HUES64 (cell line): ENCODE measurements around the gene OR13A1. TPM values are rescaled to one million over a fixed set of nuclear protein-coding genes. Genes with fewer than 3 reads are reported as not detected.
A peak's percentile ranks its signal among the peaks of the same experiment; 100 is the strongest.
"Not testable (repeated sequence)": the region's sequence is repeated elsewhere in the genome, so short reads cannot be mapped to it uniquely, and the experiment has no call there.

Experiments
- H3K27ac ChIP-seq: 2 replicates; pipeline ENCODE4 v1.7.0; 2013; ENCODE audit warnings: low read depth, low read length, inconsistent platforms
- H3K27me3 ChIP-seq: 2 replicates; pipeline ENCODE4 v1.6.1; 2013; ENCODE audit warnings: mild to moderate bottlenecking, low read length; ENCODE audit not compliant: insufficient read depth
- H3K36me3 ChIP-seq: 2 replicates; pipeline ENCODE4 v1.6.1; 2013; ENCODE audit warnings: mild to moderate bottlenecking, low read length; ENCODE audit not compliant: insufficient read depth
- H3K4me1 ChIP-seq: 2 replicates; pipeline ENCODE4 v1.6.1; 2013; ENCODE audit warnings: mild to moderate bottlenecking, low read length, moderate library complexity; ENCODE audit not compliant: insufficient read depth
- H3K4me3 ChIP-seq: 2 replicates; pipeline ENCODE4 v1.5.1; 2013; ENCODE audit warnings: mild to moderate bottlenecking, low read length, moderate library complexity
- H3K9ac ChIP-seq: 2 replicates; pipeline ENCODE4 v1.6.1; 2013; ENCODE audit warnings: mild to moderate bottlenecking, low read depth, low read length
- H3K9me3 ChIP-seq: 2 replicates; pipeline ENCODE4 v1.6.1; 2013; ENCODE audit warnings: low read depth, low read length; ENCODE audit not compliant: insufficient read depth
- WGBS: fragments of 150-250, 120-280 bp; methylation state at CpG from one replicate; pipeline ENCODE4 v1.1.7; 2013; ENCODE audit warnings: missing lambda C conversion rate; 5-methylcytosine and 5-hydroxymethylcytosine counted together
- polyA plus RNA-seq, 2 experiments: library from polyadenylated mRNA; stranded (reverse); fragments of 50-300 nt; gene quantifications; one replicate each; pipeline ENCODE4 v1.2.3, GENCODE V29; 2013

OR13A1 gene, protein sequence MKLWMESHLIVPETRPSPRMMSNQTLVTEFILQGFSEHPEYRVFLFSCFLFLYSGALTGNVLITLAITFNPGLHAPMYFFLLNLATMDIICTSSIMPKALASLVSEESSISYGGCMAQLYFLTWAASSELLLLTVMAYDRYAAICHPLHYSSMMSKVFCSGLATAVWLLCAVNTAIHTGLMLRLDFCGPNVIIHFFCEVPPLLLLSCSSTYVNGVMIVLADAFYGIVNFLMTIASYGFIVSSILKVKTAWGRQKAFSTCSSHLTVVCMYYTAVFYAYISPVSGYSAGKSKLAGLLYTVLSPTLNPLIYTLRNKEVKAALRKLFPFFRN
- 0.10 TPM for polyA plus RNA-seq (2013, experiment 1 of 2)
- not detected for polyA plus RNA-seq (2013, experiment 2 of 2)

DNA sequence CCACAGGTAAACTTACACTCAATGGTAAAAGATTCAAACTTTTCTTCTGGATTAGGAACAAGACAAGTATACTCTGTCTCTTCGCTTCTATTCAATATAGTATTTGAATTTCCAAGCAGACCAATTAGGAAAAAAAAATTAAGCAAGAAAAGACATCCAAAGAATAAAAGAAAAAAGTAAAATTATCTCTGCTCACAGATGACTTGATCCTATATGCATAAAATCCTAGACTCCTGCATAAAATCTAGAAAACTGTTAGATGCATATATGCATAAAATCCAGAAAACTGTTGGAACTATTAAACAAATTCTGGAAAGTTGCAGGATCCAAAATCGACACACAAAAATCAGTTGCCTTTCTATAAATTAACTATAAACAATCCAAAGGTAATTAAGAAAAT is at the start of gene OR13A1:
Gene OR13A1, minus strand, starts transcription at position 101 of the 400 bp plus-strand sequence. CDS start 11,186 bp downstream, outside the sequence.
- Histone ChIP-seq H3K4me1 (no peaks in the 10 kb centered on the region), H3K27ac (no peak within 1 kb of the TSS), H3K9me3 (0 out of 2 replicates have a peak, but pooled peaks cover 4% of the 10 kb centered on the region), H3K9ac (no peak within 1 kb of the TSS), H3K36me3 (no peaks in the 10 kb centered on the region), H3K4me3 (no peak within 1 kb of the TSS), H3K27me3 (no peaks in the 10 kb centered on the region)
- WGBS, result no CpG with 5 or more reads among the region's 2 CpGs

DNA sequence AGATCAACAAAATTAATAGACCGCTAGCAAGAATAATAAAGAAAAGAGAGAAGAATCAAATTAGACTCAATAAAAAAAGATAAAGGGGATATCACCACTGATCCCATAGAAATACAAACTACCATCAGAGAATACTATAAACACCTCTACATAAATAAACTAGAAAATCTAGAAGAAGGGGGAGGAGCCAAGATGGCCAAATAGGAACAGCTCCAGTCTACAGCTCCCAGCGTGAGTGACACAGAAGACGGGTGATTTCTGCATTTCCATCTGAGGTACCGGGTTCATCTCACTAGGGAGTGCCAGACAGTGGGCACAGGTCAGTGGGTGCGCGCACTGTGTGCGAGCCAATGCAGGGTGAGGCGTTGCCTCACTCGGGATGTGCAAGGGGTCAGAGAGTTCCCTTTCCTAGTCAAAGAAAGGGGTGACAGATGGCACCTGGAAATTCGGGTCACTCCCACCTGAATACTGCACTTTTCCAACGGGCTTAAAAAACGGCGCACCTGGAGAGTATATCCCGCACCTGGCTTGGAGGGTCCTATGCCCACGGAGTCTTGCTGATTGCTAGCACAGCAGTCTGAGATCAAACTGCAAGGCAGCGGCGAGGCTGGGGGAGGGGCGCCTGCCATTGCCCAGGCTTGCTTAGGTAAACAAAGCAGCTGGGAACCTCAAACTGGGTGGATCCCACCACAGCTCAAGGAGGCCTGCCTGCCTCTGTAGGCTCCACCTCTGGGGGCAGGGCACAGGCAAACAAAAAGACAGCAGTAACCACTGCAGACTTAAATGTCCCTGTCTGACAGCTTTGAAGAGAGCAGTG is 46.8 kb upstream of the OR13A1 start:
- H3K4me3 ChIP-seq, result peak overlapping the region; percentile 52
- H3K4me1 ChIP-seq, H3K9me3 ChIP-seq, H3K36me3 ChIP-seq, H3K27me3 ChIP-seq, H3K27ac ChIP-seq, H3K9ac ChIP-seq: not testable (repeated sequence)
- WGBS, result 10% methylated on average over 17 of the region's 18 CpGs

DNA sequence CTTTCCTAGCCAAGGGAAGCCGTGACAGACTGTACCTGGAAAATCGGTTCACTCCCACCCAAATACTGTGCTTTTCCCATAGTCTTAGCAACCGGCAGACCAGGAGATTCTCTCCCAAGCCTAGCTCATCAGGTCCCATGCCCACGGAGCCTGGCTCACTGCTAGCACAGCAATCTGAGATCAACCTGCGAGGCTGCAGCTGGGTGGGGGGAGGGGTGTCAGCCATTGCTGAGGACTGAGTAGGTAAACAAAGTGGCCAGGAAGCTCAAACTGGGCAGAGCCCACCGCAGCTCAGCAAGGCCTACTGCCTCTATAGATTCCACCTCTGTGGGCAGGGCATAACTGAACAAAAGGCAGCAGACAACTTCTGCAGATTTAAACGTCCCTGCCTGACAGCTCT is 43.6 kb upstream of the OR13A1 start:
- H3K4me1 ChIP-seq, H3K4me3 ChIP-seq, H3K27ac ChIP-seq, H3K9me3 ChIP-seq, H3K27me3 ChIP-seq, H3K9ac ChIP-seq, H3K36me3 ChIP-seq: not testable (repeated sequence)
- 51% methylated on average over 7 of the region's 7 CpGs for WGBS

DNA sequence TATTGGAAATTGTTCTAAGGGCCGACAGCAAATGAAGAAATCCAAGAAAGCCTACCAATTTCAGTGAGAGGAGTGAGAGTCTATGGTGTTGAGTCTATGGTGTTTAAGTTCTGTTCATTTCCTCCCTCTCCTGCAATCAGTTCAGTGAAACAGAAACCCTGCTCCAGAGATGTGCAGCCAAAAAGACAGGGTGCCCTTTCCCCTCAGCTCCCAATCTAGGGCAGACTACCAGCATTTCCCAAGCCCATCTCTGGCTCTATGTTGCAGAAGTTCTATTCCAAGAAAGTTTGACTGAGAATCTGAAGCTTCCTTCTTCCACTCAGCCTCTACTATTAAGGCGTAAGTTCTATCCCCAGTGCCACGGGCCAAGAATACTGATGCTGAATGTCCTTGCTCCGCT is 40.1 kb upstream of the OR13A1 start:
- peaks cover 8% of the 10 kb centered on the region; the same call in 1 of the 2 replicates for H3K4me1 ChIP-seq
- H3K36me3 ChIP-seq, result no peaks in the 10 kb centered on the region
- H3K9ac ChIP-seq, result no peak overlapping the region
- 83% methylated on average over 4 of the region's 4 CpGs for WGBS
- H3K27me3 ChIP-seq, result no peaks in the 10 kb centered on the region
- no peak overlapping the region for H3K4me3 ChIP-seq
- H3K9me3 ChIP-seq, result no peaks in the 10 kb centered on the region
- H3K27ac ChIP-seq, result no peak overlapping the region

DNA sequence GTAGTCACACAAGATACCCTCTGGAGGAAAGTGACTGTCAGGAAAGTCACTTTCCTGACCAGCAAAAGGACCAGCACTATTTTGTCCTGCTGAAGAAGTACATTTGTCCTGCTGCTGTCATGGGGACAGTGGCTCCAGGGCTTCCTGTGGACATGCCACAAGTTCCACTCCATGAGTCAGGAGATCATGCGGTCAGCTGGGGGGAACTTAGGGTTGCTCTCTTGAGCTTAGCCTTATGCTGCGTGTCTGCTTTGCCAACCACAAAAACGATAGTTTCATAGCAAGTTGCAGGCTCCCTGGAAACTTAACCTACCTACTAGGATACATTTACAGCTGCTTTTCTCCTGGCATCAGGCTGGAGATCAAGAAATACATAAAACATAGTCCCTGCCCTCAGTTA is 38.9 kb upstream of the OR13A1 start:
- no peaks in the 10 kb centered on the region for H3K9me3 ChIP-seq
- no peak overlapping the region for H3K27ac ChIP-seq
- H3K9ac ChIP-seq, result no peak overlapping the region
- 95% methylated on average over 3 of the region's 3 CpGs for WGBS
- no peaks in the 10 kb centered on the region for H3K27me3 ChIP-seq
- peaks cover 8% of the 10 kb centered on the region; the same call in 1 of the 2 replicates for H3K4me1 ChIP-seq
- H3K4me3 ChIP-seq, result no peak overlapping the region
- H3K36me3 ChIP-seq, result no peaks in the 10 kb centered on the region

DNA sequence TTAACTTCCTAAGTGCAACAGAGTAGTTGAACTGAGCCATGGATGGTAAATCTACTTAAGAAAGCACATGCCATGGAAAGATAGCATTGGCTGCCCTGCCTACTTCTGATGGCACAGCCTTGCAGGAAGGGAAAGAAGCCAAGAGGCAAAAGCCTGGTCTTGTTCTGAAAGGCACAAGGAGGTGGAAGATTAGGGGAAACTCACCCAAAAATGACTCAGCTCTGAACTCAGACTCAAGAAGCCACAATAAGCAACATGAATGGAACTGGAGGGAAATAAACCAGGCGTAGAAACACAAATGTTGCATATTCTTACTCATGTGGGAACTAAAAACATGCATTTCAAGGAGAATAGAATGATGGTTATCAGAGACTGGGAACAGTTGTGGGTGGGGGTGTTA is 37.8 kb upstream of the OR13A1 start:
- Histone ChIP-seq H3K27me3 (no peaks in the 10 kb centered on the region), H3K4me3 (no peak overlapping the region), H3K9me3 (no peaks in the 10 kb centered on the region), H3K36me3 (no peaks in the 10 kb centered on the region), H3K9ac (no peak overlapping the region), H3K27ac (no peak overlapping the region), H3K4me1 (no peaks in the 10 kb centered on the region)
- 93% methylated on average over 1 of the region's 1 CpG for WGBS

DNA sequence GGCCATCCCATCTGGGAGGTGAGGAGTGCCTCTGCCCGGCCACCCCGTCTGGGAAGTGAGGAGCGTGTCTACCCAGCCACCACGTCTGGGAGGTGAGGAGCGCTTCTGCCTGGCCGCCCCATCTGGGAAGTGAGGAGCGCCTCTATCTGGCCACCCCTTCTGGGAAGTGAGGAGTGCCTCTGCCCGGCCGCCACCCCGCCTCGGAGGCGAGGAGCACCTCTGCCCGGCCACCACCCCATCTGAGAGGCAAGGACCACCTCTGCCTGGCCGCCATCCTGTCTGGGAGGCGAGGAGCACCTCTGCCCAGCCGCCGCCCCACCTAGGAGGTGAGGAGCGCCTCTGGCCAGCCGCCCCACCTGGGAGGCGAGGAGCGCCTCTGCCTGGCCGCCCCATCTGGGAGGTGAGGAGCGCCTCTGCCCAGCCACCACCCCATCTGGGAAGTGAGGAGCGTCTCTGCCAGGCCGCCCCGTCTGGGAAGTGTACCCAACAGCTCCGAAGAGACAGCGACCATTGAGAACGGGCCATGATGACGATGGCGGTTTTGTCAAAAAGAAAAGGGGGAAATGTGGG is 32.9 kb upstream of the OR13A1 start:
- H3K4me3 ChIP-seq, H3K36me3 ChIP-seq: not testable (repeated sequence)
- WGBS, result 88% methylated on average over 26 of the region's 31 CpGs

DNA sequence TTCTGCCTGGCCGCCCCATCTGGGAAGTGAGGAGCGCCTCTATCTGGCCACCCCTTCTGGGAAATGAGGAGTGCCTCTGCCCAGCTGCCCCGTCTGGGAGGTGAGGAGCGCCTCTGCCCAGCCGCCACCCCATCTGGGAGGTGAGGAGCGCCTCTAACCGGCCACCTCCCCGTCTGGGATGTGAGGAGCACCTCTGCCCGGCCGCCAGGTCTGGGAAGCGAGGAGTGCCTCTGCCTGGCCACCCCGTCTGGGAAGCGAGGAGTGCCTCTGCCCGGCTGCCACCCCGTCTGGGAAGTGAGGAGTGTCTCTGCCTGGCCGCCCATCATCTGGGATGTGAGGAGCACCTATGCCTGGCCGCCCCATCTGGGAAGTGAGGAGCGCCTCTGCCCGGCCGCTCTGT is 32.1 kb upstream of the OR13A1 start:
- H3K36me3 ChIP-seq, H3K9me3 ChIP-seq, H3K4me1 ChIP-seq, H3K27me3 ChIP-seq, H3K4me3 ChIP-seq, H3K27ac ChIP-seq, H3K9ac ChIP-seq: not testable (repeated sequence)
- WGBS, result 96% methylated on average over 20 of the region's 20 CpGs

More for the DNA sequence above, 32.9 kb upstream of the OR13A1 start:
- not testable (repeated sequence) for H3K27ac ChIP-seq, H3K9ac ChIP-seq, H3K27me3 ChIP-seq, H3K4me1 ChIP-seq, H3K9me3 ChIP-seq

DNA sequence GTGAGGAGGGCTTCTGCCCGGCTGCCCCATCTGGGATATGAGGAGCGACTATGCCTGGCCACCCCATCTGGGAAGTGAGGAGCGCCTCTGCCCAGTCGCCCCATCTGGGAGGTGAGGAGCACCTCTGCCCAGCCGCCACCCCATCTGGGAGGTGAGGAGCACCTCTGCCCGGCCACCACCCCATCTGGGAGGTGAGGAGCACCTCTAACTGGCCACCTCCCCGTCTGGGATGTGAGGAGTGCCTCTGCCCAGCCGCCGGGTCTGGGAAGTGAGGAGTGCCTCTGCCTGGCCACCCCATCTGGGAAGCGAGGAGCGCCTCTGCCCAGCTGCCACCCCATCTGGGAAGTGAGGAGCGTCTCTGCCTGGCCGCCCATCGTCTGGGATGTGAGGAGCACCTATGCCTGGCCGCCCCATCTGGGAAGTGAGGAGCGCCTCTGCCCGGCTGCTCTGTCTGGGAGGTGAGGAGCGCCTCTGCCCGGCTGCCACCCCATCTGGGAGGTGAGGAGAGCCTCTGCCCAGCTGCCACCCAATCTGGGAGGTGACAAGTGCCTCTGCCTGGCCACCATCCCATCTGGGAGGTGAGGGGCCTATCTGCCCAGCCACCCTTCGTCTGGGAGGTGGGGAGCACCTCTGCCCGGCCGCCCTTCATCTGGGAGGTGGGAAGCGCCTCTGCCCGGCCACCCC is 31.4 kb upstream of the OR13A1 start:
- H3K27me3 ChIP-seq, H3K4me3 ChIP-seq, H3K36me3 ChIP-seq, H3K4me1 ChIP-seq, H3K27ac ChIP-seq, H3K9ac ChIP-seq, H3K9me3 ChIP-seq: not testable (repeated sequence)
- 89% methylated on average over 24 of the region's 24 CpGs for WGBS

DNA sequence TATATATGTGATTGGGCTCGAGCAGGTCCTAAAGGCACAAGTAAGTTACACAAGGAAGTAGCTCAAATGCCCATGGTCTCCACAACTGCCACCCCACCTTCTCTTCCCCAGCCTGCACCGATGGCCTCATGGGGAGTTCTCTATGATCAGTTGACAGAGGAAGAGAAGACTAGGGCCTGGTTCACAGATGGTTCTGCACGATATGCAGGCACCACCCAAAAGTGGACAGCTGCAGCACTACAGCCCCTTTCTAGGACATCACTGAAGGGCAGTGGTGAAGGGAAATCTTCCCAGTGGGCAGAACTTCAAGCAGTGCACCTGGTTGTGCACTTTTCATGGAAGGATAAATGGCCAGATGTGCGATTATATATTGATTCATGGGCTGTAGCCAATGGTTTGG is 25.0 kb upstream of the OR13A1 start:
- not testable (repeated sequence) for H3K27me3 ChIP-seq, H3K4me1 ChIP-seq, H3K36me3 ChIP-seq, H3K9ac ChIP-seq, H3K27ac ChIP-seq, H3K4me3 ChIP-seq
- H3K9me3 ChIP-seq, result peaks cover 14% of the 10 kb centered on the region; the same call in 1 of the 2 replicates
- 96% methylated on average over 2 of the region's 4 CpGs for WGBS

DNA sequence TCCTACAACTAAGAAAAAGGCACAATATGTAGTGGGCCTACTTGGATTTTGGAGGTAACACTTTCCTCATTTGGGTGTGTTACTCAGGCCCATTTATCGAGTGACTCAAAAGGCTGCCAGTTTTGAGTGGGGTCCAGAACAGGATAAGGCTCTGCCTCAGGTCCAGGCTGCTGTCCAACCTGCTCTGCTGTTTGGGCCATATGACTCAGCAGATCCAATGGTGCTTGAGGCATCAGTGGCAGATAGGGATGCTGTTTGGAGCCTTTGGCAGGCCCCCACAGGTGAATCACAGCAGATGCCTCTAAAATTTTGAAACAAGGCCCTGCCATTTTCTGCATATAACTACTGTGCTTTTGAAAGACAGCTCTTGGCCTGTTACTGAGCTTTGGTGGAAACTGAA is 24.5 kb upstream of the OR13A1 start:
- H3K9ac ChIP-seq, result no peak overlapping the region
- H3K36me3 ChIP-seq, result no peaks in the 10 kb centered on the region
- H3K27me3 ChIP-seq, result no peaks in the 10 kb centered on the region
- WGBS, result 86% methylated on average over 1 of the region's 1 CpG
- H3K4me1 ChIP-seq, result no peaks in the 10 kb centered on the region
- no peak overlapping the region for H3K27ac ChIP-seq
- H3K9me3 ChIP-seq, result peaks cover 14% of the 10 kb centered on the region; the same call in 1 of the 2 replicates
- H3K4me3 ChIP-seq, result no peak overlapping the region
